Activated CD4-positive, CD25-positive, alpha-beta regulatory T cell treated with anti-CD3 and anti-CD28 coated beads, Interleukin-2, amount 50 U/mL, for 16 hours (primary cell): Measurements from ENCODE around the gene TMEM132C.

ENCODE experiments used
- DNase-seq: peaks from one replicate; pipeline ENCODE4 v3.0.0-alpha.2; 2020; ENCODE audit warnings: low read depth, low spot score

The TMEM132C gene

GRCh38 chr12:128338386-128339125 lies 71.6 kb downstream of the TMEM132C start:
- no peak for DNase-seq

GRCh38 chr12:128339126-128339520 lies 72.2 kb downstream of the TMEM132C start:
- no peak for DNase-seq

- DNase-seq, result no peak
These were observed 72.7 kb downstream of the TMEM132C start for GRCh38 chr12:128339631-128340030.

- DNase-seq, result no peak
These were observed 86.3 kb downstream of the TMEM132C start for GRCh38 chr12:128353301-128353700.

GRCh38 chr12:128356547-128356946 lies 89.6 kb downstream of the TMEM132C start:
- DNase-seq, result no peak

- no peak for DNase-seq
These were observed 94.5 kb downstream of the TMEM132C start for GRCh38 chr12:128361400-128361995.

- DNase-seq, result no peak
These were observed 98.1 kb downstream of the TMEM132C start for GRCh38 chr12:128365032-128365431.

GRCh38 chr12:128365651-128366231 lies 98.8 kb downstream of the TMEM132C start:
- DNase-seq, result no peak

- DNase-seq, result no peak
These were observed 101.0 kb downstream of the TMEM132C start for GRCh38 chr12:128367961-128368360.

GRCh38 chr12:128381541-128381940 lies 114.6 kb downstream of the TMEM132C start:
- DNase-seq, result no peak

GRCh38 chr12:128381946-128382345 lies 115.0 kb downstream of the TMEM132C start:
- DNase-seq, result no peak

- DNase-seq, result no peak
These were observed 116.0 kb downstream of the TMEM132C start for GRCh38 chr12:128382946-128383345.

GRCh38 chr12:128383357-128383937 lies 116.5 kb downstream of the TMEM132C start:
- DNase-seq, result no peak

GRCh38 chr12:128385736-128386135 lies 118.8 kb downstream of the TMEM132C start:
- DNase-seq, result no peak

- no peak for DNase-seq
These were observed 120.9 kb downstream of the TMEM132C start for GRCh38 chr12:128387811-128388422.

- no peak for DNase-seq
These were observed 121.6 kb downstream of the TMEM132C start for GRCh38 chr12:128388461-128389000.

GRCh38 chr12:128393346-128393745 lies 126.4 kb downstream of the TMEM132C start:
- DNase-seq, result no peak

GRCh38 chr12:128394137-128394536 lies 127.2 kb downstream of the TMEM132C start:
- no peak for DNase-seq

- DNase-seq, result no peak
These were observed 132.3 kb downstream of the TMEM132C start for GRCh38 chr12:128399253-128399652.

- no peak for DNase-seq
These were observed 135.7 kb downstream of the TMEM132C start for GRCh38 chr12:128402486-128403243.

- DNase-seq, result no peak
These were observed 141.7 kb downstream of the TMEM132C start for GRCh38 chr12:128408669-128409068.
